SK-N-SH (cell line): ENCODE data around the gene ARL5B.

ENCODE experiments used
- CHD2 ChIP-seq: fragments of 150-350 bp; IDR thresholded peaks from 2 replicates; pipeline ENCODE4 v1.6.1; 2018; ENCODE audit warnings: low read length; ENCODE audit not compliant: partially characterized antibody
- CTCF ChIP-seq: fragments of 200-600 bp; sonication (generic); IDR thresholded peaks from 2 replicates; pipeline ENCODE4 v1.6.1; 2017; ENCODE audit warnings: antibody characterized with exemption, mild to moderate bottlenecking, moderate library complexity
- EZH2phosphoT487 ChIP-seq: fragments of 200-600 bp; sonication (generic); IDR thresholded peaks from 2 replicates; pipeline ENCODE4 v1.6.1; 2017; ENCODE audit warnings: low read depth, mixed run types, mild to moderate bottlenecking, antibody characterized with exemption, moderate library complexity, borderline replicate concordance
- GATA2 ChIP-seq: sonication (generic); formaldehyde crosslinking; IDR thresholded peaks from 2 replicates; pipeline ENCODE4 v1.5.0; 2020; ENCODE audit warnings: mild to moderate bottlenecking, missing genetic modification reagents
- TEAD4 ChIP-seq: IDR thresholded peaks from 2 replicates; pipeline ENCODE4 v1.4.0; 2012; ENCODE audit warnings: mild to moderate bottlenecking, borderline replicate concordance; ENCODE audit not compliant: insufficient read depth

GRCh38 chr10:18664841-18665478 lies 5.7 kb downstream of the ARL5B start:
- no peak for TF ChIP-seq CHD2
- TF ChIP-seq CTCF, result no peak
- TF ChIP-seq TEAD4, result no peak
- TF ChIP-seq EZH2phosphoT487, result no peak
- TF ChIP-seq GATA2, result no peak
